Endothelial cell of umbilical vein (primary cell): ENCODE measurements around the gene MRO. TPM values are rescaled to one million over a fixed set of nuclear protein-coding genes. Genes with fewer than 3 reads are reported as not detected.

Experiments used
- BruUV-seq: library from RNA; stranded (reverse); fragments of 400-500 nt; replicated peaks from 2 replicates; lab custom pipeline; 2021; lab: Mats Ljungman, UMichigan
- CTCF ChIA-PET: fragments of 300-600, 350-600 bp; sonication (Branson Sonifier 250); formaldehyde crosslinking; loops from one replicate; lab custom pipeline; 2021; ENCODE audit warnings: antibody characterized with exemption, inconsistent platforms; lab: Charles Lee
- POLR2A ChIA-PET: fragments of 300-600, 350-600 bp; sonication (Branson Sonifier 250); formaldehyde crosslinking; loops from one replicate; lab custom pipeline; 2021; ENCODE audit warnings: antibody characterized with exemption, inconsistent platforms; lab: Charles Lee
- DNase-seq: peaks from one replicate; pipeline ENCODE4 v3.0.0-alpha.2; 2011; ENCODE audit warnings: low read depth, low spot score
- FAIRE-seq: peaks from 2 replicates; lab custom pipeline; 2011; peaks lifted over from hg19 to GRCh38; lab: Jason Lieb, UNC
- H2AFZ ChIP-seq: 2 replicates; pipeline ENCODE4 v1.6.0; 2012; ENCODE audit warnings: low read depth, low read length, control low read depth, inconsistent platforms
- H3K27ac ChIP-seq: 2 replicates; pipeline ENCODE4 v1.5.1; 2011; ENCODE audit warnings: low read depth, mild to moderate bottlenecking, control low read depth, low read length, moderate library complexity; ENCODE audit not compliant: insufficient read depth
- H3K27me3 ChIP-seq, 2 experiments: 2 replicates each; pipeline versions ENCODE4 v1.6.0 to v1.6.1; 2011; ENCODE audit warnings: low read length in 2 of 2, mixed read lengths in 1 of 2; ENCODE audit not compliant: control insufficient read depth in 2 of 2, insufficient read depth in 2 of 2
- H3K36me3 ChIP-seq, 2 experiments: 2 replicates in 1 of 2; 3 replicates in 1 of 2; pipeline ENCODE4 v1.5.1; 2011; ENCODE audit warnings: low read length in 2 of 2, mild to moderate bottlenecking in 1 of 2, moderate library complexity in 1 of 2; ENCODE audit not compliant: control insufficient read depth in 2 of 2, insufficient read depth in 2 of 2; ENCODE audit errors: extremely low read depth in 1 of 2
- H3K4me1 ChIP-seq: 3 replicates; pipeline ENCODE4 v1.5.1; 2011; ENCODE audit warnings: mild to moderate bottlenecking, low read length; ENCODE audit not compliant: control insufficient read depth, insufficient read depth; ENCODE audit errors: extremely low read depth
- H3K4me2 ChIP-seq: 2 replicates; pipeline ENCODE4 v1.6.1; 2011; ENCODE audit warnings: low read length, control low read depth, mixed read lengths; ENCODE audit not compliant: insufficient read depth
- H3K4me3 ChIP-seq, 3 experiments: fragments of 200-600 bp in 1 of 3; sonication (generic), shearing (Covaris generic) in 1 of 3; replicated peaks in 1 of 3; 2 replicates each; pipeline ENCODE4 v1.5.1; 2011 to 2016; ENCODE audit warnings: control low read depth in 3 of 3, low read length in 3 of 3, mild to moderate bottlenecking in 2 of 3, inconsistent platforms in 1 of 3, low read depth in 1 of 3, moderate library complexity in 1 of 3; ENCODE audit not compliant: insufficient read depth in 1 of 3
- H3K79me2 ChIP-seq: 2 replicates; pipeline ENCODE4 v1.6.0; 2012; ENCODE audit warnings: low read length, inconsistent platforms; ENCODE audit not compliant: control insufficient read depth, insufficient read depth
- H3K9ac ChIP-seq: replicated peaks from 2 replicates; pipeline ENCODE3; 2011; ENCODE audit warnings: low read length, control low read depth; ENCODE audit not compliant: insufficient read depth; ENCODE audit errors: extremely low read depth
- H3K9me1 ChIP-seq: replicated peaks from 3 replicates; pipeline ENCODE4 v1.6.0; 2011; ENCODE audit warnings: mild to moderate bottlenecking, low read length; ENCODE audit not compliant: control insufficient read depth, insufficient read depth; ENCODE audit errors: extremely low read depth
- H3K9me3 ChIP-seq: replicated peaks from 2 replicates; pipeline ENCODE4 v1.5.1; 2012; ENCODE audit warnings: low read length, inconsistent platforms; ENCODE audit not compliant: control insufficient read depth, insufficient read depth
- H4K20me1 ChIP-seq: replicated peaks from 2 replicates; pipeline ENCODE3; 2011; ENCODE audit warnings: mild to moderate bottlenecking, low read length; ENCODE audit not compliant: control insufficient read depth, insufficient read depth; ENCODE audit errors: extremely low read depth
- CTCF ChIP-seq, 2 donors: IDR thresholded peaks; 1 replicate in 1 of 2; 2 replicates in 1 of 2; pipeline ENCODE4 v1.5.1; 2011; ENCODE audit warnings: low read length in 2 of 2, mild to moderate bottlenecking in 2 of 2, moderate library complexity in 2 of 2, control low read depth in 1 of 2, inconsistent platforms in 1 of 2, low read depth in 1 of 2; ENCODE audit not compliant: insufficient read depth in 1 of 2; ENCODE audit errors: extremely low read depth in 1 of 2
- EZH2 ChIP-seq: IDR thresholded peaks from 2 replicates; pipeline ENCODE4 v1.6.1; 2012; ENCODE audit warnings: borderline replicate concordance, low read depth, mild to moderate bottlenecking, moderate library complexity, low read length, inconsistent platforms; ENCODE audit not compliant: severe bottlenecking
- FOS ChIP-seq: IDR thresholded peaks from 2 replicates; pipeline ENCODE4 v1.6.1; 2011; ENCODE audit warnings: mild to moderate bottlenecking, low read length, moderate library complexity, borderline replicate concordance; ENCODE audit not compliant: insufficient read depth
- GATA2 ChIP-seq: IDR thresholded peaks from 2 replicates; pipeline ENCODE4 v1.7.0; 2011; ENCODE audit warnings: low read depth, mild to moderate bottlenecking, moderate library complexity, mixed read lengths, low read length; ENCODE audit not compliant: insufficient read length, insufficient read depth
- JUN ChIP-seq: IDR thresholded peaks from 2 replicates; pipeline ENCODE4 v1.6.1; 2011; ENCODE audit warnings: borderline replicate concordance, low read depth; ENCODE audit not compliant: insufficient read length, insufficient read depth
- MAX ChIP-seq: IDR thresholded peaks from 2 replicates; pipeline ENCODE4 v1.6.1; 2011; ENCODE audit not compliant: insufficient read depth, insufficient read length
- MYC ChIP-seq: IDR thresholded peaks from one replicate; pipeline ENCODE4 v1.6.1; 2011; ENCODE audit warnings: mild to moderate bottlenecking, low read depth, low read length
- POLR2A ChIP-seq: IDR thresholded peaks from 2 replicates; pipeline ENCODE4 v1.6.1; 2012; ENCODE audit warnings: low read depth, mild to moderate bottlenecking, control low read depth, low read length
- POLR2AphosphoS5 ChIP-seq: IDR thresholded peaks from 2 replicates; pipeline ENCODE4 v1.6.1; 2012; ENCODE audit warnings: low read depth, mild to moderate bottlenecking, control low read depth, low read length, moderate library complexity; ENCODE audit not compliant: insufficient read depth
- dilution Hi-C: fragments of 300-500 bp; cut with MboI; formaldehyde crosslinking; loops from one replicate; pipeline ENCODE4 v1.15.0; 2019; ENCODE audit warnings: low sequenced_read_pairs; ENCODE audit not compliant: extremely low pct_ligation_motif_present
- intact Hi-C: fragments of 100-400 bp; cut with micrococcal nuclease; formaldehyde crosslinking; loops from one replicate; pipeline ENCODE4 v1.10.0; 2022
- polyA plus RNA-seq, 4 experiments: library from polyadenylated mRNA; depleted of rRNA in 3 of 4; stranded (reverse) in 3 of 4; unstranded in 1 of 4; fragments of >200 nt; gene quantifications; 2 replicates each; pipeline versions ENCODE4 v1.2.1 to v1.2.3, GENCODE V29; 2011 to 2012; ENCODE audit warnings: missing spikeins in 1 of 4
- total RNA-seq: library from RNA; stranded (reverse); gene quantifications from 2 replicates; pipeline ENCODE4 v1.2.3, GENCODE V29; 2021

The MRO gene
- total and polyA plus RNA-seq, 2 donors (not counting 3 experiments of a cell fraction or from before 2014, with no cell fraction given), result not detected

- H4K20me1 ChIP-seq, result no peaks in the 10 kb centered on the region
- H3K9me3 ChIP-seq, result no peaks in the 10 kb centered on the region
- dilution Hi-C loops, result no loop called here
- FAIRE-seq (no peak), DNase-seq (no peak)
- H3K9me1 ChIP-seq, result no peaks in the 10 kb centered on the region
- no peaks in the 10 kb centered on the region for H3K79me2 ChIP-seq
- no peak overlapping the region for H3K4me2 ChIP-seq
- H3K27ac ChIP-seq, result no peak overlapping the region
- no peaks in the 10 kb centered on the region for H3K4me1 ChIP-seq
- BruUV-seq, result no TSS peak
- H2AFZ ChIP-seq, result no peak overlapping the region
- TF ChIP-seq EZH2 (no peak), JUN (no peak), POLR2A (no peak), FOS (no peak), POLR2AphosphoS5 (no peak), MAX (no peak), CTCF (IDR thresholded peaks at IDR 0.05; ENCODE audit: extremely low read depth in 1 of 2, insufficient read depth in 1 of 2, low read depth in 1 of 2, low read length in 2 of 2) (no peak), GATA2 (no peak), MYC (no peak)
- H3K9ac ChIP-seq, result no peak overlapping the region
- no peaks in the 10 kb centered on the region for H3K36me3 ChIP-seq
- H3K4me3 ChIP-seq, result no peak overlapping the region
- ChIA-PET POLR2A (no interaction called here), CTCF (no interaction called here)
- no peaks in the 10 kb centered on the region for H3K27me3 ChIP-seq
- intact Hi-C loops, result no loop called here
These were observed 72.0 kb downstream of the MRO start for GRCh38 chr18:50747849-50748242.
